Osteoblast (primary cell): ENCODE data around the gene CLEC1B. TPM values are rescaled to one million over a fixed set of nuclear protein-coding genes. Genes with fewer than 3 reads are reported as not detected.
"Not testable (repeated sequence)": the region's sequence is repeated elsewhere in the genome, so short reads cannot be mapped to it uniquely, and the experiment has no call there.

ENCODE experiments used
- DNase-seq: peaks from one replicate; pipeline ENCODE4 v3.0.0; 2011; ENCODE audit warnings: low spot score, mixed read lengths; ENCODE audit not compliant: insufficient read length; ENCODE audit errors: missing footprints
- H2AFZ ChIP-seq: 2 replicates; pipeline ENCODE4 v1.6.0; 2011; ENCODE audit warnings: mild to moderate bottlenecking, low read length
- H3K27ac ChIP-seq: 2 replicates; pipeline ENCODE4 v1.5.1; 2011; ENCODE audit warnings: mild to moderate bottlenecking, low read depth, low read length, moderate library complexity
- H3K27me3 ChIP-seq: 2 replicates; pipeline ENCODE4 v1.6.0; 2012; ENCODE audit warnings: mild to moderate bottlenecking, control low read depth, inconsistent platforms, low read length, moderate library complexity; ENCODE audit not compliant: insufficient read depth
- H3K36me3 ChIP-seq: 2 replicates; pipeline ENCODE4 v1.5.1; 2011; ENCODE audit warnings: mild to moderate bottlenecking, low read length, control low read depth, moderate library complexity; ENCODE audit not compliant: insufficient read depth
- H3K4me1 ChIP-seq: 2 replicates; pipeline ENCODE4 v1.5.1; 2011; ENCODE audit warnings: mild to moderate bottlenecking, low read length, control low read depth, moderate library complexity; ENCODE audit not compliant: insufficient read depth
- H3K4me2 ChIP-seq: 2 replicates; pipeline ENCODE4 v1.6.0; 2011; ENCODE audit warnings: mild to moderate bottlenecking, low read length; ENCODE audit not compliant: insufficient read depth
- H3K4me3 ChIP-seq: fragments of 200-600 bp; sonication (generic); 3 replicates; pipeline ENCODE4 v1.5.1; 2012; ENCODE audit warnings: mild to moderate bottlenecking, low read length, inconsistent platforms; ENCODE audit not compliant: insufficient read depth
- H3K79me2 ChIP-seq: 2 replicates; pipeline ENCODE4 v1.6.0; 2012; ENCODE audit warnings: mild to moderate bottlenecking, low read length, control low read depth, inconsistent platforms; ENCODE audit not compliant: insufficient read depth
- H3K9me3 ChIP-seq: 2 replicates; pipeline ENCODE4 v1.5.1; 2011; ENCODE audit warnings: low read depth, low read length, control low read depth
- H4K20me1 ChIP-seq: 2 replicates; pipeline ENCODE4 v1.6.0; 2012; ENCODE audit warnings: mild to moderate bottlenecking, low read length, control low read depth; ENCODE audit not compliant: insufficient read depth
- total RNA-seq: library from RNA; depleted of rRNA; stranded (reverse); fragments of >200 nt; gene quantifications from 2 replicates; pipeline ENCODE4 v1.2.3, GENCODE V29; 2012
- TF ChIP-seq, protein P1 (sequence below): IDR thresholded peaks from 2 replicates; pipeline ENCODE4 v1.5.1; 2011; ENCODE audit warnings: mild to moderate bottlenecking, low read depth, low read length, moderate library complexity; ENCODE audit errors: extremely low read depth

Gene CLEC1B
- total RNA-seq, 1 donor: not detected

DNA sequence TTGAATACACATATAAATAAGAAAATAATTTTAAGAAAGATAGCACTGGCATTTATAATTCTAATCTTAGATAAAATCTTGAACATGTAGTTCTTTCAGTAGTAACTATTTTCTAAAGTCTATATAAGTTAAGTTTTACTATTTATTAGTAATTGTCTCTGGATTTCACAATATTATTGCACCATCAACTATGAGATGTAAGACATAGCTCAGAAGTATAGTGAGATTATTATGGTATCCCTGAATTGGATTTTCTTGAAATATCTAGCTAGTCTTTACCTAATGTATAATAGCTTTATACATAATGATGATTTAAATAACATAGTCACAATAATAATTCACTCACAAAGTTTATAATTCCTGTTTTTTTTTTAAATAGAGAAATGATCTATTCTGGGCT, 21.0 kb downstream of the CLEC1B start:
- no peak for DNase-seq
- Histone ChIP-seq H3K27me3 (no peaks in the 10 kb centered on the region), H3K79me2 (no peaks in the 10 kb centered on the region)

GRCh38 chr12:9976626-9977025, 22.3 kb downstream of the CLEC1B start:
- not testable (repeated sequence) for H4K20me1 ChIP-seq

More for the DNA sequence above, 21.0 kb downstream of the CLEC1B start:
- Histone ChIP-seq H3K27ac (no peak overlapping the region), H3K4me1 (no peaks in the 10 kb centered on the region), H3K4me3 (no peak overlapping the region), H3K9me3 (no peaks in the 10 kb centered on the region), H2AFZ (no peak overlapping the region), H3K36me3 (no peaks in the 10 kb centered on the region), H4K20me1 (no peaks in the 10 kb centered on the region), H3K4me2 (no peak overlapping the region)
- TF ChIP-seq, protein P1, sequence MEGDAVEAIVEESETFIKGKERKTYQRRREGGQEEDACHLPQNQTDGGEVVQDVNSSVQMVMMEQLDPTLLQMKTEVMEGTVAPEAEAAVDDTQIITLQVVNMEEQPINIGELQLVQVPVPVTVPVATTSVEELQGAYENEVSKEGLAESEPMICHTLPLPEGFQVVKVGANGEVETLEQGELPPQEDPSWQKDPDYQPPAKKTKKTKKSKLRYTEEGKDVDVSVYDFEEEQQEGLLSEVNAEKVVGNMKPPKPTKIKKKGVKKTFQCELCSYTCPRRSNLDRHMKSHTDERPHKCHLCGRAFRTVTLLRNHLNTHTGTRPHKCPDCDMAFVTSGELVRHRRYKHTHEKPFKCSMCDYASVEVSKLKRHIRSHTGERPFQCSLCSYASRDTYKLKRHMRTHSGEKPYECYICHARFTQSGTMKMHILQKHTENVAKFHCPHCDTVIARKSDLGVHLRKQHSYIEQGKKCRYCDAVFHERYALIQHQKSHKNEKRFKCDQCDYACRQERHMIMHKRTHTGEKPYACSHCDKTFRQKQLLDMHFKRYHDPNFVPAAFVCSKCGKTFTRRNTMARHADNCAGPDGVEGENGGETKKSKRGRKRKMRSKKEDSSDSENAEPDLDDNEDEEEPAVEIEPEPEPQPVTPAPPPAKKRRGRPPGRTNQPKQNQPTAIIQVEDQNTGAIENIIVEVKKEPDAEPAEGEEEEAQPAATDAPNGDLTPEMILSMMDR: no peak

GRCh38 chr12:9975614-9976013, 23.3 kb downstream of the CLEC1B start:
- TF ChIP-seq, protein P1: no peak
- peak; percentile 29 for DNase-seq
- Histone ChIP-seq H3K4me3 (no peak overlapping the region), H3K27ac (no peak overlapping the region), H3K4me2 (no peak overlapping the region), H3K4me1 (no peaks in the 10 kb centered on the region), H3K27me3 (no peaks in the 10 kb centered on the region), H3K36me3 (no peaks in the 10 kb centered on the region), H4K20me1 (no peaks in the 10 kb centered on the region), H3K9me3 (no peaks in the 10 kb centered on the region), H2AFZ (no peak overlapping the region), H3K79me2 (no peaks in the 10 kb centered on the region)

More at GRCh38 chr12:9976626-9977025, 22.3 kb downstream of the CLEC1B start:
- H3K27ac ChIP-seq, H3K27me3 ChIP-seq, H3K9me3 ChIP-seq, H3K4me1 ChIP-seq, DNase-seq, H2AFZ ChIP-seq, H3K79me2 ChIP-seq, H3K36me3 ChIP-seq, H3K4me2 ChIP-seq, H3K4me3 ChIP-seq: not testable (repeated sequence)

DNA sequence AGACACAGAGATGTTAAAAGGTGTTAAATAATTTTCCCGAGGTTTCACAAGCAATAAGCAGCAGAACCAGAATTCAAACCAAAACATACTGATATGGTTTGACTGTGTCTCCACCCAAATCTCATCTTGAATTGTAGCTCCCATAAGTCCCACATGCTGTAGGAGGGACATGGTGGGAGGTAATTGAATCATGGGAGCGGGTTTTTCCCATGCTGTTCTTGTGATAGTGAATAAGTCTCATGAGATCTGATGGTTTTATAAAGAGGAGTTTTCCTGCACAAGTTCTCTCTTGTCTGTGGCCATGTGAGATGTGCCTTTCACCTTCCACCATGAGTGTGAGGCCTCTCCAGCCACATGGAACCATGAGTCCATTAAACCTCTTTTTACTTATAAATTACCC, 24.2 kb downstream of the CLEC1B start:
- not testable (repeated sequence) for H3K4me1 ChIP-seq, H3K79me2 ChIP-seq, DNase-seq, H3K9me3 ChIP-seq, H3K4me3 ChIP-seq, H4K20me1 ChIP-seq, H3K27me3 ChIP-seq, H3K4me2 ChIP-seq, H3K36me3 ChIP-seq, H3K27ac ChIP-seq, H2AFZ ChIP-seq

DNA sequence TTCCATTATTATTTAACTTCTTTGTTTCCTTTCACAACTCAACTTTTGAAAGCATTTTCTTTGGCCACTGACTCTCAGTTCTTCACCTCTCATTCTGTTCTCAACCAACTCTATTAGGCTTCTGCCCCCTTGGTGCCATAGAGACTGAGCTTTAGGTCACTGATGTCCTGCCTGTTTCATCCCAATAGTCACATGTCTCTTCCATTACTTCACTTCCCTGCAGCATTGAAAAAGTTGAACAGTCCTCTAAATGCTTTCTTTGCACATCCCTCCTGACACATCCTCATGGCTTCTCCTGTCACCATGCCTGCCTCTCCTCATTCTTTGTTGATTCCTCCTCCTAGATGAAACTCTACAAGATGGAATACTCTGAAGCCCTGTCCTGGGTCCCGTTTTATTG, 25.0 kb downstream of the CLEC1B start:
- DNase-seq: no peak
- H3K4me1 ChIP-seq: no peaks in the 10 kb centered on the region
- no peak overlapping the region for H2AFZ ChIP-seq
- TF ChIP-seq, protein P1: no peak
- H3K9me3 ChIP-seq: no peaks in the 10 kb centered on the region
- H4K20me1 ChIP-seq: no peaks in the 10 kb centered on the region
- no peaks in the 10 kb centered on the region for H3K79me2 ChIP-seq
- no peak overlapping the region for H3K4me2 ChIP-seq
- no peaks in the 10 kb centered on the region for H3K36me3 ChIP-seq
- H3K27me3 ChIP-seq: no peaks in the 10 kb centered on the region
- H3K4me3 ChIP-seq: no peak overlapping the region
- H3K27ac ChIP-seq: no peak overlapping the region
